Measurements from ENCODE around the gene DUSP28.

DUSP28 gene

GRCh38 chr2:240558236-240558761 lies 1.9 kb upstream of the DUSP28 start:
- TF ChIP-seq POU6F1 (CRISPR knock-in tag; IDR thresholded peaks at IDR 0.05; ENCODE audit: borderline replicate concordance, low read depth) (no peak), ZFP3 (CRISPR knock-in tag; IDR thresholded peaks at IDR 0.05) (peak; percentile 94)
- no peak for ATAC-seq

- TF ChIP-seq GLIS3 (CRISPR knock-in tag; IDR thresholded peaks at IDR 0.05) (no peak), SNAI2 (CRISPR knock-in tag; IDR thresholded peaks at IDR 0.05) (no peak), ZNF8 (CRISPR knock-in tag; IDR thresholded peaks at IDR 0.05) (no peak)
- ATAC-seq = no peak
These were observed 871 bp upstream of the DUSP28 start for GRCh38 chr2:240559286-240559685.

- peak; percentile 77; the same call in 1 of the 2 replicates for TF ChIP-seq TSHZ2 (CRISPR knock-in tag; IDR thresholded peaks at IDR 0.05)
- TF ChIP-seq PPARA (CRISPR knock-in tag; IDR thresholded peaks at IDR 0.05; ENCODE audit: borderline replicate concordance) = no peak
- no peak for TF ChIP-seq CREB5 (CRISPR knock-in tag; IDR thresholded peaks at IDR 0.05; ENCODE audit: low read depth)
- TF ChIP-seq SNAI2 (CRISPR knock-in tag; IDR thresholded peaks at IDR 0.05) = peak; percentile 89; the same call in 1 of the 2 replicates
- TF ChIP-seq TCF4 (CRISPR knock-in tag; IDR thresholded peaks at IDR 0.05; ENCODE audit: borderline replicate concordance) = no peak
- TF ChIP-seq BACH2 (CRISPR knock-in tag; IDR thresholded peaks at IDR 0.05; ENCODE audit: borderline replicate concordance) = no peak
- no peak for TF ChIP-seq ZNF8 (CRISPR knock-in tag; IDR thresholded peaks at IDR 0.05)
- no peak for TF ChIP-seq ISL1 (CRISPR knock-in tag; IDR thresholded peaks at IDR 0.05)
- TF ChIP-seq POU6F1 (CRISPR knock-in tag; IDR thresholded peaks at IDR 0.05; ENCODE audit: borderline replicate concordance, low read depth) = no peak
- no peak for TF ChIP-seq GLIS3 (CRISPR knock-in tag; IDR thresholded peaks at IDR 0.05)
- TF ChIP-seq ZC3H10 (CRISPR knock-in tag; IDR thresholded peaks at IDR 0.05) = no peak
- TF ChIP-seq ARNTL (CRISPR knock-in tag; IDR thresholded peaks at IDR 0.05; ENCODE audit: borderline replicate concordance, low read depth) = no peak
- no peak for TF ChIP-seq ZNF565 (CRISPR knock-in tag; conservative IDR thresholded peaks at IDR 0.05; ENCODE audit: low read depth)
- TF ChIP-seq RARB (CRISPR knock-in tag; IDR thresholded peaks at IDR 0.05) = no peak
- no peak for TF ChIP-seq ZFP30 (CRISPR knock-in tag; IDR thresholded peaks at IDR 0.05)
- TF ChIP-seq TOX (CRISPR knock-in tag; IDR thresholded peaks at IDR 0.05; ENCODE audit: borderline replicate concordance) = no peak
- no peak for TF ChIP-seq ZNF70 (CRISPR knock-in tag; IDR thresholded peaks at IDR 0.05)
- peak; percentile 76; the same call in 1 of the 2 replicates for TF ChIP-seq ZFP3 (CRISPR knock-in tag; IDR thresholded peaks at IDR 0.05)
- 0 out of 2 replicates have a peak, but pooled peaks have one; percentile 43 for TF ChIP-seq CSDC2 (CRISPR knock-in tag; IDR thresholded peaks at IDR 0.05)
- TF ChIP-seq PATZ1 (CRISPR knock-in tag; IDR thresholded peaks at IDR 0.05; ENCODE audit: borderline replicate concordance) = no peak
- no peak for TF ChIP-seq OSR1 (CRISPR knock-in tag; IDR thresholded peaks at IDR 0.05)
- no peak for TF ChIP-seq CSRNP3 (CRISPR knock-in tag; IDR thresholded peaks at IDR 0.05)
- TF ChIP-seq ESRRG (CRISPR knock-in tag; IDR thresholded peaks at IDR 0.05) = no peak
- peak; percentile 84 for ATAC-seq
These were observed 545 bp downstream of the DUSP28 start for GRCh38 chr2:240560480-240561324.
